GM18502 (cell line): ENCODE data around the gene MEOX1.
"Not testable (repeated sequence)": the region's sequence is repeated elsewhere in the genome, so short reads cannot be mapped to it uniquely, and the experiment has no call there.

Source experiments
- ATAC-seq: cut with Tn5 transposase; IDR thresholded peaks from one replicate; pipeline ENCODE4 v1.9.1; 2021; ENCODE audit warnings: mild to moderate bottlenecking; ENCODE audit not compliant: unreplicated experiment, poor library complexity

Gene MEOX1

GRCh38 chr17:43626023-43626422 lies 35.7 kb downstream of the MEOX1 start:
- ATAC-seq = no peak

GRCh38 chr17:43625606-43626005 lies 36.1 kb downstream of the MEOX1 start:
- ATAC-seq = no peak

- no peak for ATAC-seq
Measured at GRCh38 chr17:43620581-43620980, 41.1 kb downstream of the MEOX1 start.

- no peak for ATAC-seq
Measured at GRCh38 chr17:43620147-43620546, 41.6 kb downstream of the MEOX1 start.

GRCh38 chr17:43619705-43620104 lies 42.0 kb downstream of the MEOX1 start:
- ATAC-seq = no peak

GRCh38 chr17:43618276-43618675 lies 43.4 kb downstream of the MEOX1 start:
- no peak for ATAC-seq

- no peak for ATAC-seq
Measured at GRCh38 chr17:43616852-43617251, 44.9 kb downstream of the MEOX1 start.

GRCh38 chr17:43616421-43616820 lies 45.3 kb downstream of the MEOX1 start:
- no peak for ATAC-seq

- no peak for ATAC-seq
Measured at GRCh38 chr17:43616029-43616351, 45.7 kb downstream of the MEOX1 start.

- no peak for ATAC-seq
Measured at GRCh38 chr17:43615330-43616028, 46.2 kb downstream of the MEOX1 start.

- ATAC-seq = no peak
Measured at GRCh38 chr17:43614561-43614960, 47.2 kb downstream of the MEOX1 start.

- no peak for ATAC-seq
Measured at GRCh38 chr17:43613917-43614316, 47.8 kb downstream of the MEOX1 start.

GRCh38 chr17:43612515-43612914 lies 49.2 kb downstream of the MEOX1 start:
- ATAC-seq = no peak

GRCh38 chr17:43611230-43611969 lies 50.3 kb downstream of the MEOX1 start:
- ATAC-seq = no peak

GRCh38 chr17:43609613-43610385 lies 51.9 kb downstream of the MEOX1 start:
- ATAC-seq = no peak

GRCh38 chr17:43608313-43608712 lies 53.4 kb downstream of the MEOX1 start:
- no peak for ATAC-seq

- no peak for ATAC-seq
Measured at GRCh38 chr17:43604549-43604948, 57.2 kb downstream of the MEOX1 start.

GRCh38 chr17:43603321-43603720 lies 58.4 kb downstream of the MEOX1 start:
- ATAC-seq = no peak

GRCh38 chr17:43602556-43602955 lies 59.2 kb downstream of the MEOX1 start:
- ATAC-seq = not testable (repeated sequence)

- ATAC-seq = no peak
Measured at GRCh38 chr17:43601280-43602039, 60.3 kb downstream of the MEOX1 start.

GRCh38 chr17:43599835-43600234 lies 61.9 kb downstream of the MEOX1 start:
- no peak for ATAC-seq
